H9 (cell line): ENCODE measurements around the gene OBP2B. TPM values are rescaled to one million over a fixed set of nuclear protein-coding genes. Genes with fewer than 3 reads are reported as not detected.

ENCODE experiments used
- DNase-seq: peaks from one replicate; pipeline ENCODE4 v3.0.0-alpha.2; 2017
- H2AFZ ChIP-seq: one replicate; pipeline ENCODE4 v1.6.1; 2013; ENCODE audit warnings: mild to moderate bottlenecking, low read length, control low read depth, moderate library complexity
- H2AK5ac ChIP-seq: 2 replicates; pipeline ENCODE4 v1.6.1; 2013; ENCODE audit warnings: low read length, control low read depth, mixed read lengths; ENCODE audit not compliant: insufficient read length
- H2BK120ac ChIP-seq: one replicate; pipeline ENCODE4 v1.6.1; 2013; ENCODE audit warnings: low read depth, mild to moderate bottlenecking, low read length, control low read depth, inconsistent platforms; ENCODE audit not compliant: poor library complexity, severe bottlenecking
- H2BK12ac ChIP-seq: 2 replicates; pipeline ENCODE4 v1.6.1; 2013; ENCODE audit warnings: low read length, control low read depth, mixed read lengths, low read depth; ENCODE audit not compliant: insufficient read length
- H2BK15ac ChIP-seq: 2 replicates; pipeline ENCODE4 v1.6.1; 2013; ENCODE audit warnings: low read depth, low read length, control low read depth
- H2BK20ac ChIP-seq: one replicate; pipeline ENCODE4 v1.6.1; 2013; ENCODE audit warnings: low read depth, mild to moderate bottlenecking, low read length, control low read depth, inconsistent platforms; ENCODE audit not compliant: poor library complexity, severe bottlenecking
- H2BK5ac ChIP-seq: 2 replicates; pipeline ENCODE4 v1.6.1; 2013; ENCODE audit warnings: low read length, control low read depth, mixed read lengths; ENCODE audit not compliant: insufficient read length
- H3K14ac ChIP-seq: 2 replicates; pipeline ENCODE4 v1.6.1; 2013; ENCODE audit warnings: low read length, control low read depth; ENCODE audit not compliant: insufficient read depth
- H3K18ac ChIP-seq: 2 replicates; pipeline ENCODE4 v1.6.1; 2013; ENCODE audit warnings: low read depth, mild to moderate bottlenecking, mixed read lengths, low read length, control low read depth; ENCODE audit not compliant: insufficient read length
- H3K23ac ChIP-seq: 2 replicates; pipeline ENCODE4 v1.6.1; 2013; ENCODE audit warnings: low read length, control low read depth, mixed read lengths, low read depth; ENCODE audit not compliant: insufficient read length
- H3K23me2 ChIP-seq: 2 replicates; pipeline ENCODE4 v1.6.1; 2013; ENCODE audit warnings: low read depth, mild to moderate bottlenecking, mixed read lengths, low read length, control low read depth; ENCODE audit not compliant: insufficient read length, poor library complexity, severe bottlenecking
- H3K27ac ChIP-seq: 2 replicates; pipeline ENCODE4 v1.5.1; 2013; ENCODE audit warnings: low read length, control low read depth, mixed read lengths, low read depth; ENCODE audit not compliant: insufficient read length
- H3K27me3 ChIP-seq: 2 replicates; pipeline ENCODE4 v1.6.1; 2013; ENCODE audit warnings: low read length, control low read depth, inconsistent platforms; ENCODE audit not compliant: insufficient read depth
- H3K4ac ChIP-seq: 2 replicates; pipeline ENCODE4 v1.6.1; 2013; ENCODE audit warnings: low read depth, mild to moderate bottlenecking, control low read depth, inconsistent platforms, low read length, moderate library complexity
- H3K4me1 ChIP-seq: 2 replicates; pipeline ENCODE4 v1.6.1; 2013; ENCODE audit warnings: low read length, control low read depth, inconsistent platforms; ENCODE audit not compliant: insufficient read depth
- H3K4me2 ChIP-seq: 2 replicates; pipeline ENCODE4 v1.6.1; 2013; ENCODE audit warnings: low read length, control low read depth, mixed read lengths; ENCODE audit not compliant: insufficient read length, insufficient read depth
- H3K56ac ChIP-seq: 2 replicates; pipeline ENCODE4 v1.6.1; 2013; ENCODE audit warnings: low read depth, mild to moderate bottlenecking, mixed read lengths, low read length, control low read depth; ENCODE audit not compliant: insufficient read length
- H3K79me1 ChIP-seq: 2 replicates; pipeline ENCODE4 v1.6.1; 2013; ENCODE audit warnings: low read depth, mild to moderate bottlenecking, moderate library complexity, low read length, control low read depth, inconsistent platforms; ENCODE audit not compliant: insufficient read depth, poor library complexity, severe bottlenecking
- H3K79me2 ChIP-seq: 2 replicates; pipeline ENCODE4 v1.6.1; 2013; ENCODE audit warnings: low read length, control low read depth, inconsistent platforms; ENCODE audit not compliant: insufficient read depth
- H3K9ac ChIP-seq: 2 replicates; pipeline ENCODE4 v1.6.1; 2013; ENCODE audit warnings: low read length, control low read depth, mixed read lengths; ENCODE audit not compliant: insufficient read length; ENCODE audit errors: extremely low read depth
- H3K9me3 ChIP-seq: one replicate; pipeline ENCODE4 v1.6.1; 2013; ENCODE audit warnings: low read depth, low read length, inconsistent platforms; ENCODE audit not compliant: control insufficient read depth
- H3T11ph ChIP-seq: one replicate; pipeline ENCODE4 v1.6.1; 2013; ENCODE audit warnings: mild to moderate bottlenecking, low read length, control low read depth, inconsistent platforms
- H4K20me1 ChIP-seq: one replicate; pipeline ENCODE4 v1.6.1; 2013; ENCODE audit not compliant: control insufficient read depth, insufficient read length, insufficient read depth
- H4K5ac ChIP-seq: 2 replicates; pipeline ENCODE4 v1.6.1; 2013; ENCODE audit warnings: low read depth, mild to moderate bottlenecking, mixed read lengths, low read length, control low read depth; ENCODE audit not compliant: insufficient read length
- H4K8ac ChIP-seq: replicated peaks from 2 replicates; pipeline ENCODE4 v1.6.1; 2013; ENCODE audit warnings: low read length, control low read depth, mixed read lengths, low read depth; ENCODE audit not compliant: insufficient read length
- H4K91ac ChIP-seq: 2 replicates; pipeline ENCODE4 v1.6.1; 2013; ENCODE audit warnings: low read depth, mild to moderate bottlenecking, moderate library complexity, mixed read lengths, low read length, control low read depth; ENCODE audit not compliant: insufficient read length
- H3K27ac Mint-ChIP-seq, 3 experiments: 2 replicates in 2 of 3; 3 replicates in 1 of 3; pipeline ENCODE4 v1.8.0; 2020 to 2021; ENCODE audit warnings: mixed read lengths in 3 of 3, mild to moderate bottlenecking in 1 of 3, moderate library complexity in 1 of 3
- H3K27me3 Mint-ChIP-seq: 2 replicates; pipeline ENCODE4 v1.8.0; 2021; ENCODE audit warnings: low read depth, mild to moderate bottlenecking, moderate library complexity, mixed read lengths
- H3K36me3 Mint-ChIP-seq, 3 experiments: 2 replicates in 2 of 3; 3 replicates in 1 of 3; pipeline ENCODE4 v1.8.0; 2020 to 2021; ENCODE audit warnings: low read depth in 3 of 3, mixed read lengths in 3 of 3; ENCODE audit not compliant: insufficient read depth in 1 of 3
- H3K4me1 Mint-ChIP-seq, 2 experiments: 2 replicates each; pipeline ENCODE4 v1.8.0; 2020; ENCODE audit warnings: mixed read lengths in 2 of 2
- H3K4me3 Mint-ChIP-seq, 2 experiments: 2 replicates in 1 of 2; 3 replicates in 1 of 2; pipeline ENCODE4 v1.8.0; 2020 to 2021; ENCODE audit warnings: mild to moderate bottlenecking in 2 of 2, mixed read lengths in 2 of 2, moderate library complexity in 1 of 2
- H3K9me3 Mint-ChIP-seq, 2 experiments: 2 replicates in 1 of 2; 3 replicates in 1 of 2; pipeline ENCODE4 v1.8.0; 2020; ENCODE audit warnings: mild to moderate bottlenecking in 2 of 2, mixed read lengths in 2 of 2, moderate library complexity in 1 of 2
- WGBS: extraction: QIAGEN DNeasy Blood & Tissue Kit; methylation state at CpG from one replicate; pipeline ENCODE4 v1.1.7; 2013; ENCODE audit warnings: missing lambda C conversion rate, low lambda C conversion rate, mixed read lengths; ENCODE audit not compliant: insufficient read length; ENCODE audit errors: extremely low coverage; 5-methylcytosine and 5-hydroxymethylcytosine counted together
- total RNA-seq: library from RNA; stranded (reverse); gene quantifications from 2 replicates; pipeline ENCODE4 v1.2.1, GENCODE V29; 2021
- TF ChIP-seq, protein P1 (sequence below): fragments of 200-600 bp; sonication (generic); conservative IDR thresholded peaks from 3 replicates; pipeline ENCODE4 v1.8.0; 2021; ENCODE audit warnings: antibody characterized with exemption, mild to moderate bottlenecking

The OBP2B gene
- total RNA-seq, 1 experiment from 2014 or later: not detected

GRCh38 chr9:133239533-133240090, 30.6 kb upstream of the OBP2B start:
- DNase-seq: peak; percentile 22
- H3K27ac Mint-ChIP-seq: no peak overlapping the region
- no peak overlapping the region for H2BK15ac ChIP-seq
- H3K27me3 ChIP-seq: no peaks in the 10 kb centered on the region; the same call in 1 of the 2 replicates
- no peak overlapping the region for H3K23ac ChIP-seq
- peaks cover 54% of the 10 kb centered on the region for H3K27me3 Mint-ChIP-seq
- H3K79me2 ChIP-seq: no peaks in the 10 kb centered on the region
- H3K27ac ChIP-seq: no peak overlapping the region
- H2BK20ac ChIP-seq: no peak overlapping the region
- no peak overlapping the region for H2AFZ ChIP-seq
- H2BK12ac ChIP-seq: no peak overlapping the region
- H3K56ac ChIP-seq: no peak overlapping the region
- H2AK5ac ChIP-seq: no peak overlapping the region
- no peak overlapping the region for H2BK120ac ChIP-seq
- H3K18ac ChIP-seq: no peak overlapping the region
- TF ChIP-seq, protein P1, sequence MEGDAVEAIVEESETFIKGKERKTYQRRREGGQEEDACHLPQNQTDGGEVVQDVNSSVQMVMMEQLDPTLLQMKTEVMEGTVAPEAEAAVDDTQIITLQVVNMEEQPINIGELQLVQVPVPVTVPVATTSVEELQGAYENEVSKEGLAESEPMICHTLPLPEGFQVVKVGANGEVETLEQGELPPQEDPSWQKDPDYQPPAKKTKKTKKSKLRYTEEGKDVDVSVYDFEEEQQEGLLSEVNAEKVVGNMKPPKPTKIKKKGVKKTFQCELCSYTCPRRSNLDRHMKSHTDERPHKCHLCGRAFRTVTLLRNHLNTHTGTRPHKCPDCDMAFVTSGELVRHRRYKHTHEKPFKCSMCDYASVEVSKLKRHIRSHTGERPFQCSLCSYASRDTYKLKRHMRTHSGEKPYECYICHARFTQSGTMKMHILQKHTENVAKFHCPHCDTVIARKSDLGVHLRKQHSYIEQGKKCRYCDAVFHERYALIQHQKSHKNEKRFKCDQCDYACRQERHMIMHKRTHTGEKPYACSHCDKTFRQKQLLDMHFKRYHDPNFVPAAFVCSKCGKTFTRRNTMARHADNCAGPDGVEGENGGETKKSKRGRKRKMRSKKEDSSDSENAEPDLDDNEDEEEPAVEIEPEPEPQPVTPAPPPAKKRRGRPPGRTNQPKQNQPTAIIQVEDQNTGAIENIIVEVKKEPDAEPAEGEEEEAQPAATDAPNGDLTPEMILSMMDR: no peak
- no peak overlapping the region for H3T11ph ChIP-seq
- H4K5ac ChIP-seq: no peak overlapping the region
- H3K79me1 ChIP-seq: no peaks in the 10 kb centered on the region
- no peaks in the 10 kb centered on the region; a peak in 1 of 5 replicates for H3K9me3 Mint-ChIP-seq
- no peak overlapping the region for H3K9ac ChIP-seq
- no peak overlapping the region for H4K8ac ChIP-seq
- H3K4ac ChIP-seq: no peak overlapping the region
- no peaks in the 10 kb centered on the region; a peak in 1 of 7 replicates for H3K36me3 Mint-ChIP-seq
- no peaks in the 10 kb centered on the region for H4K20me1 ChIP-seq
- H3K4me1 Mint-ChIP-seq: peaks cover 5% of the 10 kb centered on the region in 2 experiments
- no peak overlapping the region for H3K4me2 ChIP-seq
- no peak overlapping the region for H3K14ac ChIP-seq
- H2BK5ac ChIP-seq: no peak overlapping the region
- H4K91ac ChIP-seq: no peak overlapping the region
- H3K4me1 ChIP-seq: no peaks in the 10 kb centered on the region
- H3K4me3 Mint-ChIP-seq: no peak overlapping the region
- WGBS: no CpG with 5 or more reads among the region's 18 CpGs
- H3K9me3 ChIP-seq: no peaks in the 10 kb centered on the region
- H3K23me2 ChIP-seq: peaks cover 9% of the 10 kb centered on the region
